GM12878 (cell line): ENCODE measurements around the gene DIP2C. TPM values are rescaled to one million over a fixed set of nuclear protein-coding genes. Genes with fewer than 3 reads are reported as not detected.
A peak's percentile ranks its signal among the peaks of the same experiment; 100 is the strongest.

Experiments
- ATAC-seq: fragments of 200-7000 bp; cut with Tn5 transposase; 3 replicates; pipeline ENCODE4 v1.9.1; 2020; ENCODE audit warnings: mild to moderate bottlenecking, moderate library complexity
- BruUV-seq: library from RNA; stranded (reverse); fragments of 400-500 nt; replicated peaks from 2 replicates; lab custom pipeline; 2021; lab: Mats Ljungman, UMichigan
- CTCF ChIA-PET: fragments of 300-600 bp; sonication (Branson Sonifier 250); formaldehyde crosslinking; extraction: SDS; loops from one replicate; lab custom pipeline; 2021; ENCODE audit warnings: inconsistent platforms; lab: Yijun Ruan, JAX
- POLR2A ChIA-PET: fragments of 350-600 bp; formaldehyde crosslinking; extraction: SDS; loops from one replicate; lab custom pipeline; 2021; ENCODE audit warnings: inconsistent platforms; lab: Charles Lee
- RAD21 ChIA-PET: fragments of 300-600 bp; sonication (Branson Sonifier 250); formaldehyde crosslinking; loops from one replicate; lab custom pipeline; 2023; ENCODE audit warnings: antibody characterized with exemption; ENCODE audit not compliant: unreplicated experiment; lab: Charles Lee
- SMC1A ChIA-PET: fragments of 300-600 bp; sonication (Branson Sonifier 250); formaldehyde crosslinking; loops from one replicate; lab custom pipeline; 2023; ENCODE audit not compliant: unreplicated experiment, uncharacterized antibody; lab: Charles Lee
- DNase-seq: peaks from one replicate; pipeline ENCODE4 v3.0.0-alpha.2; 2011; ENCODE audit warnings: low read depth, low spot score
- FAIRE-seq: peaks from 3 replicates; lab custom pipeline; 2011; peaks lifted over from hg19 to GRCh38; lab: Jason Lieb, UNC
- H2AFZ ChIP-seq: 2 replicates; pipeline ENCODE4 v1.6.0; 2011; ENCODE audit warnings: low read depth, low read length, control low read depth; ENCODE audit not compliant: control insufficient read depth
- H3K27ac ChIP-seq: 2 replicates; pipeline ENCODE4 v1.5.1; 2011; ENCODE audit warnings: control low read depth; ENCODE audit not compliant: control insufficient read depth, insufficient read depth
- H3K27me3 ChIP-seq, 2 experiments: replicated peaks in 1 of 2; 2 replicates each; pipeline versions ENCODE4 v1.6.0 to v1.6.1; 2011; ENCODE audit warnings: low read length in 1 of 2; ENCODE audit not compliant: control insufficient read depth in 2 of 2, insufficient read depth in 2 of 2
- H3K36me3 ChIP-seq, 2 experiments: 2 replicates each; pipeline ENCODE4 v1.5.1; 2011; ENCODE audit warnings: low read length in 1 of 2; ENCODE audit not compliant: control insufficient read depth in 2 of 2, insufficient read depth in 2 of 2
- H3K4me1 ChIP-seq: 2 replicates; pipeline ENCODE4 v1.6.1; 2011; ENCODE audit warnings: mild to moderate bottlenecking, low read length, moderate library complexity, mixed read lengths; ENCODE audit not compliant: control insufficient read depth, insufficient read depth
- H3K4me2 ChIP-seq: 2 replicates; pipeline ENCODE4 v1.6.0; 2011; ENCODE audit warnings: control low read depth; ENCODE audit not compliant: control insufficient read depth, insufficient read depth
- H3K4me3 ChIP-seq: fragments of 200-600 bp; sonication (generic); 2 replicates; pipeline ENCODE4 v1.5.1; 2016
- H3K79me2 ChIP-seq: 2 replicates; pipeline ENCODE4 v1.6.0; 2011; ENCODE audit warnings: low read length; ENCODE audit not compliant: control insufficient read depth, insufficient read depth
- H3K9ac ChIP-seq: 2 replicates; pipeline ENCODE4 v1.8.0; 2011; ENCODE audit warnings: low read length, control low read depth, mixed read lengths; ENCODE audit not compliant: control insufficient read depth, insufficient read depth
- H3K9me3 ChIP-seq: replicated peaks from 3 replicates; pipeline ENCODE4 v1.5.1; 2011; ENCODE audit warnings: mild to moderate bottlenecking, low read length; ENCODE audit not compliant: control insufficient read depth, insufficient read depth
- H4K20me1 ChIP-seq: 2 replicates; pipeline ENCODE4 v1.6.0; 2011; ENCODE audit not compliant: control insufficient read depth, insufficient read depth
- CBX5 ChIP-seq: sonication (generic); IDR thresholded peaks from 2 replicates; pipeline ENCODE4 v1.6.1; 2016; ENCODE audit warnings: low read depth, moderate library complexity, mild to moderate bottlenecking, inconsistent platforms
- CREM ChIP-seq: IDR thresholded peaks from 2 replicates; pipeline ENCODE4 v1.6.1; 2014; ENCODE audit warnings: antibody characterized with exemption, low read depth
- ESRRA ChIP-seq: IDR thresholded peaks from 2 replicates; pipeline ENCODE4 v1.6.1; 2012; ENCODE audit warnings: mild to moderate bottlenecking, low read length, improper control_type of control experiment
- EZH2 ChIP-seq: IDR thresholded peaks from 2 replicates; pipeline ENCODE4 v1.6.1; 2012; ENCODE audit warnings: low read depth, mild to moderate bottlenecking, control low read depth, inconsistent platforms, low read length, borderline replicate concordance; ENCODE audit not compliant: control insufficient read depth
- IKZF1 ChIP-seq: fragments of 450-650 bp; conservative IDR thresholded peaks from 2 replicates; pipeline ENCODE4 v1.6.1; 2017; ENCODE audit warnings: antibody characterized with exemption, mild to moderate bottlenecking
- IRF4 ChIP-seq: IDR thresholded peaks from 2 replicates; pipeline ENCODE4 v1.6.1; 2011; ENCODE audit warnings: low read depth, low read length
- PAX5 ChIP-seq: IDR thresholded peaks from 2 replicates; pipeline ENCODE4 v1.6.1; 2011; ENCODE audit warnings: low read depth, low read length, borderline replicate concordance
- POLR2A ChIP-seq: IDR thresholded peaks from 2 replicates; pipeline ENCODE4 v1.6.1; 2011; ENCODE audit warnings: low read depth, mild to moderate bottlenecking, low read length
- POU2F2 ChIP-seq: IDR thresholded peaks from 3 replicates; pipeline ENCODE4 v1.6.1; 2011; ENCODE audit warnings: low read depth, mild to moderate bottlenecking, low read length, borderline replicate concordance
- RUNX3 ChIP-seq: IDR thresholded peaks from 2 replicates; pipeline ENCODE4 v1.6.1; 2012; ENCODE audit warnings: low read length, inconsistent platforms
- SPI1 ChIP-seq: IDR thresholded peaks from 2 replicates; pipeline ENCODE4 v1.6.1; 2011; ENCODE audit warnings: low read depth, mild to moderate bottlenecking, low read length, moderate library complexity, borderline replicate concordance; ENCODE audit not compliant: insufficient read depth
- TCF12 ChIP-seq: IDR thresholded peaks from 2 replicates; pipeline ENCODE4 v1.6.1; 2011; ENCODE audit warnings: low read depth, mild to moderate bottlenecking, low read length
- TCF3 ChIP-seq: IDR thresholded peaks from 2 replicates; pipeline ENCODE4 v1.6.1; 2012; ENCODE audit warnings: low read depth, mild to moderate bottlenecking, low read length, borderline replicate concordance; ENCODE audit not compliant: insufficient read depth
- YY1 ChIP-seq: IDR thresholded peaks from 2 replicates; pipeline ENCODE4 v1.6.1; 2011; ENCODE audit warnings: low read depth, mild to moderate bottlenecking, low read length
- WGBS: methylation state at CpG from one replicate; pipeline ENCODE4 v1.1.6; 2016; ENCODE audit warnings: low lambda C conversion rate; ENCODE audit not compliant: insufficient replicate concordance, insufficient coverage; ENCODE audit errors: missing lambda C conversion rate; 5-methylcytosine and 5-hydroxymethylcytosine counted together
- in situ Hi-C: fragments of 300-500 bp; cut with MboI; formaldehyde crosslinking; loops from 9 replicates; pipeline ENCODE4 v1.14.3; 2018; ENCODE audit warnings: mixed read lengths
- intact Hi-C: fragments of 100-400 bp; cut with micrococcal nuclease; formaldehyde crosslinking; loops from one replicate; pipeline ENCODE4 v1.14.2; 2022; ENCODE audit not compliant: unreplicated experiment
- polyA plus RNA-seq, 11 experiments: library from polyadenylated mRNA; depleted of rRNA in 4 of 11; unstranded in 6 of 11; stranded (reverse) in 5 of 11; fragments of >200 nt; fragmentation: Nextera tagmentation in 4 of 11; fragmentation: Illumina TruSeq in 1 of 11; extraction: Ambion mirVana in 4 of 11; extraction: Trizol in 1 of 11; gene quantifications; 1 replicate in 1 of 11; 2 replicates in 10 of 11; pipeline versions ENCODE4 v1.2.1 to v1.2.3, GENCODE V29; 2011 to 2016; ENCODE audit warnings: inconsistent platforms in 2 of 11, missing spikeins in 2 of 11, low read depth in 1 of 11
- total RNA-seq, 4 experiments: library from RNA; depleted of rRNA in 3 of 4; stranded (reverse); fragments of >200 nt in 3 of 4; fragmentation: Illumina TruSeq in 1 of 4; extraction: Trizol in 1 of 4; gene quantifications; 2 replicates each; pipeline versions ENCODE4 v1.2.1 to v1.2.3, GENCODE V29; 2013 to 2021
- TF ChIP-seq, protein P1 (sequence below): fragments of 450-650 bp; IDR thresholded peaks from 2 replicates; pipeline ENCODE4 v1.6.1; 2017; ENCODE audit warnings: antibody characterized with exemption, mild to moderate bottlenecking, moderate library complexity
- TF ChIP-seq, protein P2 (sequence below): fragments of 450-650 bp; IDR thresholded peaks from 2 replicates; pipeline ENCODE4 v1.6.1; 2016; ENCODE audit warnings: mild to moderate bottlenecking
- TF ChIP-seq, protein P3 (sequence below): fragments of 450-650 bp; formaldehyde crosslinking; IDR thresholded peaks from 2 replicates; pipeline ENCODE4 v1.5.0; 2022; ENCODE audit warnings: mild to moderate bottlenecking, missing genetic modification characterization

DIP2C gene
- total and polyA plus RNA-seq, 10 of the 15 experiments (the other 5 are each of a cell fraction or from before 2014, with no cell fraction given): 0.01 to 0.10 (median 0.06) TPM

DNA sequence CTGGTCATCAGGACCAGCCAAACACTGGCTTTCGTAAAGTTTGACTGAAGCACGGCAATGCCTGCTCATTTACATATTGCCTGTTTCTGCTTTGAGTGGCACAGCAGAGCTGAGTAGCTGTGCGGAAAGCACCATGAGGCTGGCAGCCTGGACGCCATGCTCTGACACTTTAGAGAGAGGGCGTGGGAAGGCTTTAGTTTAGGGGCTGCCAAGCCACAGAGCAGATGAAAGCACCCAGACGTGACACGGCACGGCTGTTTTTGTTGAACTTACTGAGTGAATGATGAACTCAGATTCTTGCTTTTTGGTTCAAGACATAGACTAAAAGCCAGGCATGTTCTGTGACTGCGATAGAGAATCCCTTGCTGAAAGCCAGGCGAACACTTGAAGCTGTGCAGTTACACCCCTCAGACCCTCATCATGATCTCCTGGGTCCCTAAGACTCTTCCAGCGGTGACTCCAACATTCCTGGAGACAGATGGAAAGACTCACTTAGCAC, 372.1 kb downstream of the DIP2C start:
- no peak overlapping the region for H3K27ac ChIP-seq
- no TSS peak for BruUV-seq
- peaks cover 11% of the 10 kb centered on the region for H3K4me1 ChIP-seq
- no peaks in the 10 kb centered on the region for H3K79me2 ChIP-seq
- ChIA-PET SMC1A (no interaction called here), RAD21 (no interaction called here), POLR2A (no interaction called here), CTCF (no interaction called here)
- FAIRE-seq: peak; percentile 94
- H3K27me3 ChIP-seq: no peaks in the 10 kb centered on the region; a peak in 1 of 4 replicates
- H3K9me3 ChIP-seq: no peaks in the 10 kb centered on the region
- in situ Hi-C loops (no loop called here), intact Hi-C loops (no loop called here)
- peak; percentile 82 for DNase-seq
- no peak overlapping the region; the same call in 1 of the 2 replicates for H3K9ac ChIP-seq
- WGBS: 1% methylated on average over 11 of the region's 11 CpGs
- no peaks in the 10 kb centered on the region for H3K36me3 ChIP-seq
- peak; percentile 98 for ATAC-seq
- peak overlapping the region; percentile 2; the same call in 1 of the 2 replicates for H2AFZ ChIP-seq
- H4K20me1 ChIP-seq: no peaks in the 10 kb centered on the region
- peak overlapping the region; percentile 70 for H3K4me2 ChIP-seq
- H3K4me3 ChIP-seq: no peak overlapping the region
- TF ChIP-seq EZH2 (no peak), CBX5 (0 out of 2 replicates have a peak, but pooled peaks have one; percentile 30), RUNX3 (peak; percentile 51), YY1 (peak; percentile 46; the same call in 1 of the 2 replicates), TCF3 (peak; percentile 88), CREM (0 out of 2 replicates have a peak, but pooled peaks have one; percentile 12), PAX5 (peak; percentile 84; the same call in 1 of the 2 replicates), POLR2A (no peak), ESRRA (no peak), SPI1 (no peak), IKZF1 (no peak), POU2F2 (peak; percentile 83; the same call in 1 of the 3 replicates), TCF12 (peak; percentile 93), IRF4 (0 out of 2 replicates have a peak, but pooled peaks have one; percentile 11)
- TF ChIP-seq, protein P1, sequence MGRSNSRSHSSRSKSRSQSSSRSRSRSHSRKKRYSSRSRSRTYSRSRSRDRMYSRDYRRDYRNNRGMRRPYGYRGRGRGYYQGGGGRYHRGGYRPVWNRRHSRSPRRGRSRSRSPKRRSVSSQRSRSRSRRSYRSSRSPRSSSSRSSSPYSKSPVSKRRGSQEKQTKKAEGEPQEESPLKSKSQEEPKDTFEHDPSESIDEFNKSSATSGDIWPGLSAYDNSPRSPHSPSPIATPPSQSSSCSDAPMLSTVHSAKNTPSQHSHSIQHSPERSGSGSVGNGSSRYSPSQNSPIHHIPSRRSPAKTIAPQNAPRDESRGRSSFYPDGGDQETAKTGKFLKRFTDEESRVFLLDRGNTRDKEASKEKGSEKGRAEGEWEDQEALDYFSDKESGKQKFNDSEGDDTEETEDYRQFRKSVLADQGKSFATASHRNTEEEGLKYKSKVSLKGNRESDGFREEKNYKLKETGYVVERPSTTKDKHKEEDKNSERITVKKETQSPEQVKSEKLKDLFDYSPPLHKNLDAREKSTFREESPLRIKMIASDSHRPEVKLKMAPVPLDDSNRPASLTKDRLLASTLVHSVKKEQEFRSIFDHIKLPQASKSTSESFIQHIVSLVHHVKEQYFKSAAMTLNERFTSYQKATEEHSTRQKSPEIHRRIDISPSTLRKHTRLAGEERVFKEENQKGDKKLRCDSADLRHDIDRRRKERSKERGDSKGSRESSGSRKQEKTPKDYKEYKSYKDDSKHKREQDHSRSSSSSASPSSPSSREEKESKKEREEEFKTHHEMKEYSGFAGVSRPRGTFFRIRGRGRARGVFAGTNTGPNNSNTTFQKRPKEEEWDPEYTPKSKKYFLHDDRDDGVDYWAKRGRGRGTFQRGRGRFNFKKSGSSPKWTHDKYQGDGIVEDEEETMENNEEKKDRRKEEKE: no peak
- TF ChIP-seq, protein P2, sequence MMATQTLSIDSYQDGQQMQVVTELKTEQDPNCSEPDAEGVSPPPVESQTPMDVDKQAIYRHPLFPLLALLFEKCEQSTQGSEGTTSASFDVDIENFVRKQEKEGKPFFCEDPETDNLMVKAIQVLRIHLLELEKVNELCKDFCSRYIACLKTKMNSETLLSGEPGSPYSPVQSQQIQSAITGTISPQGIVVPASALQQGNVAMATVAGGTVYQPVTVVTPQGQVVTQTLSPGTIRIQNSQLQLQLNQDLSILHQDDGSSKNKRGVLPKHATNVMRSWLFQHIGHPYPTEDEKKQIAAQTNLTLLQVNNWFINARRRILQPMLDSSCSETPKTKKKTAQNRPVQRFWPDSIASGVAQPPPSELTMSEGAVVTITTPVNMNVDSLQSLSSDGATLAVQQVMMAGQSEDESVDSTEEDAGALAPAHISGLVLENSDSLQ: peak; percentile 94
- TF ChIP-seq, protein P3, sequence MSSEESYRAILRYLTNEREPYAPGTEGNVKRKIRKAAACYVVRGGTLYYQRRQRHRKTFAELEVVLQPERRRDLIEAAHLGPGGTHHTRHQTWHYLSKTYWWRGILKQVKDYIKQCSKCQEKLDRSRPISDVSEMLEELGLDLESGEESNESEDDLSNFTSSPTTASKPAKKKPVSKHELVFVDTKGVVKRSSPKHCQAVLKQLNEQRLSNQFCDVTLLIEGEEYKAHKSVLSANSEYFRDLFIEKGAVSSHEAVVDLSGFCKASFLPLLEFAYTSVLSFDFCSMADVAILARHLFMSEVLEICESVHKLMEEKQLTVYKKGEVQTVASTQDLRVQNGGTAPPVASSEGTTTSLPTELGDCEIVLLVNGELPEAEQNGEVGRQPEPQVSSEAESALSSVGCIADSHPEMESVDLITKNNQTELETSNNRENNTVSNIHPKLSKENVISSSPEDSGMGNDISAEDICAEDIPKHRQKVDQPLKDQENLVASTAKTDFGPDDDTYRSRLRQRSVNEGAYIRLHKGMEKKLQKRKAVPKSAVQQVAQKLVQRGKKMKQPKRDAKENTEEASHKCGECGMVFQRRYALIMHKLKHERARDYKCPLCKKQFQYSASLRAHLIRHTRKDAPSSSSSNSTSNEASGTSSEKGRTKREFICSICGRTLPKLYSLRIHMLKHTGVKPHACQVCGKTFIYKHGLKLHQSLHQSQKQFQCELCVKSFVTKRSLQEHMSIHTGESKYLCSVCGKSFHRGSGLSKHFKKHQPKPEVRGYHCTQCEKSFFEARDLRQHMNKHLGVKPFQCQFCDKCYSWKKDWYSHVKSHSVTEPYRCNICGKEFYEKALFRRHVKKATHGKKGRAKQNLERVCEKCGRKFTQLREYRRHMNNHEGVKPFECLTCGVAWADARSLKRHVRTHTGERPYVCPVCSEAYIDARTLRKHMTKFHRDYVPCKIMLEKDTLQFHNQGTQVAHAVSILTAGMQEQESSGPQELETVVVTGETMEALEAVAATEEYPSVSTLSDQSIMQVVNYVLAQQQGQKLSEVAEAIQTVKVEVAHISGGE: no peak
